GM18909 (cell line): ENCODE data around the gene ATXN10.
"Not testable (repeated sequence)": the region's sequence is repeated elsewhere in the genome, so short reads cannot be mapped to it uniquely, and the experiment has no call there.

Experiments used
- ATAC-seq: cut with Tn5 transposase; IDR thresholded peaks from one replicate; pipeline ENCODE4 v1.9.1; 2021; ENCODE audit warnings: mild to moderate bottlenecking; ENCODE audit not compliant: unreplicated experiment, poor library complexity

The ATXN10 gene

GRCh38 chr22:45673482-45674175 is 2.0 kb downstream of the ATXN10 start:
- ATAC-seq: no peak

GRCh38 chr22:45676024-45676423 is 4.4 kb downstream of the ATXN10 start:
- ATAC-seq: no peak

GRCh38 chr22:45677063-45677462 is 5.4 kb downstream of the ATXN10 start:
- no peak for ATAC-seq

GRCh38 chr22:45678961-45679912 is 7.6 kb downstream of the ATXN10 start:
- ATAC-seq: no peak

- no peak for ATAC-seq
Observed at GRCh38 chr22:45680932-45681700, 9.5 kb downstream of the ATXN10 start.

- ATAC-seq: no peak
Observed at GRCh38 chr22:45682064-45682463, 10.4 kb downstream of the ATXN10 start.

GRCh38 chr22:45682773-45683172 is 11.1 kb downstream of the ATXN10 start:
- ATAC-seq: not testable (repeated sequence)

- ATAC-seq: no peak
Observed at GRCh38 chr22:45683248-45683647, 11.6 kb downstream of the ATXN10 start.

GRCh38 chr22:45683680-45684079 is 12.0 kb downstream of the ATXN10 start:
- no peak for ATAC-seq

- no peak for ATAC-seq
Observed at GRCh38 chr22:45684169-45684568, 12.5 kb downstream of the ATXN10 start.

- no peak for ATAC-seq
Observed at GRCh38 chr22:45684752-45685574, 13.3 kb downstream of the ATXN10 start.

GRCh38 chr22:45686004-45686403 is 14.4 kb downstream of the ATXN10 start:
- no peak for ATAC-seq

GRCh38 chr22:45686836-45687235 is 15.2 kb downstream of the ATXN10 start:
- ATAC-seq: no peak

GRCh38 chr22:45688600-45689080 is 17.0 kb downstream of the ATXN10 start:
- no peak for ATAC-seq

GRCh38 chr22:45689211-45689610 is 17.6 kb downstream of the ATXN10 start:
- no peak for ATAC-seq

GRCh38 chr22:45690008-45690407 is 18.4 kb downstream of the ATXN10 start:
- no peak for ATAC-seq

GRCh38 chr22:45692549-45692948 is 20.9 kb downstream of the ATXN10 start:
- no peak for ATAC-seq

GRCh38 chr22:45693835-45694234 is 22.2 kb downstream of the ATXN10 start:
- no peak for ATAC-seq

- no peak for ATAC-seq
Observed at GRCh38 chr22:45696227-45696626, 24.6 kb downstream of the ATXN10 start.

- no peak for ATAC-seq
Observed at GRCh38 chr22:45698094-45698493, 26.5 kb downstream of the ATXN10 start.
